HepG2 (cell line): ENCODE measurements around the gene WDR73. TPM values are rescaled to one million over a fixed set of nuclear protein-coding genes. Genes with fewer than 3 reads are reported as not detected.
A peak's percentile ranks its signal among the peaks of the same experiment; 100 is the strongest.

Source experiments
- CCDC6 ChIP-seq: sonication (generic); formaldehyde crosslinking; IDR thresholded peaks from 2 replicates; pipeline ENCODE4 v1.8.1; 2022; ENCODE audit warnings: mild to moderate bottlenecking, missing genetic modification reagents, moderate library complexity
- DNMT1 ChIP-seq: sonication (generic); formaldehyde crosslinking; IDR thresholded peaks from 2 replicates; pipeline ENCODE4 v1.5.1; 2020; ENCODE audit warnings: mild to moderate bottlenecking, missing genetic modification reagents
- FIP1L1 ChIP-seq: fragments of 200-400 bp; formaldehyde crosslinking; IDR thresholded peaks from 2 replicates; pipeline ENCODE4 v1.6.1; 2018; ENCODE audit warnings: low read depth, mild to moderate bottlenecking, low read length, moderate library complexity, borderline replicate concordance; ENCODE audit not compliant: insufficient read depth
- GFI1 ChIP-seq: sonication (generic); formaldehyde crosslinking; IDR thresholded peaks from 2 replicates; pipeline ENCODE4 v1.5.0; 2020; ENCODE audit warnings: missing genetic modification reagents, mild to moderate bottlenecking, borderline replicate concordance
- HNF4A ChIP-seq: sonication (generic); formaldehyde crosslinking; IDR thresholded peaks from 2 replicates; pipeline ENCODE4 v1.4.0; 2020; ENCODE audit warnings: missing genetic modification reagents
- ISL2 ChIP-seq: sonication (generic); formaldehyde crosslinking; IDR thresholded peaks from 2 replicates; pipeline ENCODE4 v1.5.0; 2020; ENCODE audit warnings: missing genetic modification reagents
- KLF9 ChIP-seq: IDR thresholded peaks from 2 replicates; pipeline ENCODE4 v1.6.1; 2016; ENCODE audit warnings: low read depth
- MLLT10 ChIP-seq: sonication (generic); formaldehyde crosslinking; IDR thresholded peaks from 2 replicates; pipeline ENCODE4 v1.4.0; 2020; ENCODE audit warnings: missing genetic modification reagents
- PHF8 ChIP-seq: sonication (generic); formaldehyde crosslinking; IDR thresholded peaks from 2 replicates; pipeline ENCODE4 v1.5.0; 2020; ENCODE audit warnings: missing genetic modification reagents
- SAFB2 ChIP-seq: sonication (generic); formaldehyde crosslinking; IDR thresholded peaks from 2 replicates; pipeline ENCODE4 v1.5.1; 2020; ENCODE audit warnings: missing genetic modification reagents, low read depth, mild to moderate bottlenecking, borderline replicate concordance
- SETDB1 ChIP-seq: sonication (generic); formaldehyde crosslinking; IDR thresholded peaks from 2 replicates; pipeline ENCODE4 v1.5.1; 2020; ENCODE audit warnings: missing genetic modification reagents, mild to moderate bottlenecking, borderline replicate concordance
- SP5 ChIP-seq: IDR thresholded peaks from 2 replicates; pipeline ENCODE4 v1.6.1; 2016; ENCODE audit warnings: low read depth, borderline replicate concordance
- U2AF2 ChIP-seq: fragments of 200-400 bp; formaldehyde crosslinking; IDR thresholded peaks from 2 replicates; pipeline ENCODE4 v1.6.1; 2017; ENCODE audit warnings: low read depth, mild to moderate bottlenecking, low read length
- WIZ ChIP-seq: sonication (generic); formaldehyde crosslinking; IDR thresholded peaks from 2 replicates; pipeline ENCODE4 v1.5.1; 2020; ENCODE audit warnings: mild to moderate bottlenecking, missing genetic modification reagents
- ZNF143 ChIP-seq: sonication (generic); formaldehyde crosslinking; IDR thresholded peaks from 2 replicates; pipeline ENCODE4 v1.4.0; 2020; ENCODE audit warnings: missing genetic modification reagents
- ZNF552 ChIP-seq: sonication (generic); formaldehyde crosslinking; IDR thresholded peaks from 2 replicates; pipeline ENCODE4 v1.9.0; 2022; ENCODE audit warnings: missing genetic modification reagents, mild to moderate bottlenecking, borderline replicate concordance
- ZNF777 ChIP-seq: sonication (generic); formaldehyde crosslinking; IDR thresholded peaks from 2 replicates; pipeline ENCODE4 v1.4.0; 2020; ENCODE audit warnings: missing genetic modification reagents
- polyA plus RNA-seq, 8 experiments: library from polyadenylated mRNA; depleted of rRNA in 3 of 8; stranded (reverse) in 7 of 8; unstranded in 1 of 8; fragments of >200 nt; fragmentation: Illumina TruSeq in 4 of 8; extraction: Trizol in 4 of 8; gene quantifications; 2 replicates each; pipeline versions ENCODE4 v1.2.1 to v1.2.3, GENCODE V29; 2011 to 2016; ENCODE audit warnings: low read depth in 4 of 8, missing spikeins in 1 of 8, mixed read lengths in 1 of 8; ENCODE audit not compliant: insufficient read depth in 1 of 8
- total RNA-seq, 5 experiments: library from RNA; depleted of rRNA; stranded (reverse); fragments of >200 nt; fragmentation: Illumina TruSeq; extraction: Trizol; gene quantifications; 2 replicates each; pipeline ENCODE4 v1.2.3, GENCODE V29; 2016; ENCODE audit warnings: low read depth in 1 of 5
- TF ChIP-seq, protein P1 (sequence below): sonication (generic); formaldehyde crosslinking; IDR thresholded peaks from 2 replicates; pipeline ENCODE4 v1.4.0; 2020; ENCODE audit warnings: missing genetic modification reagents
- TF ChIP-seq, protein P2 (sequence below): IDR thresholded peaks from 2 replicates; pipeline ENCODE4 v1.6.1; 2016; ENCODE audit warnings: missing biosample characterization, missing genetic modification reagents, low read depth
- TF ChIP-seq, protein P3 (sequence below): sonication (generic); formaldehyde crosslinking; IDR thresholded peaks from 2 replicates; pipeline ENCODE4 v1.4.0; 2020; ENCODE audit warnings: missing genetic modification reagents, borderline replicate concordance
- TF ChIP-seq, protein P4 (sequence below): sonication (generic); formaldehyde crosslinking; IDR thresholded peaks from 2 replicates; pipeline ENCODE4 v1.9.0; 2021; ENCODE audit warnings: missing genetic modification reagents, borderline replicate concordance

Gene WDR73
- total and polyA plus RNA-seq, 2 of the 13 experiments (the other 11 are each of a cell fraction or from before 2014, with no cell fraction given) = 20.0 to 35.5 TPM

DNA sequence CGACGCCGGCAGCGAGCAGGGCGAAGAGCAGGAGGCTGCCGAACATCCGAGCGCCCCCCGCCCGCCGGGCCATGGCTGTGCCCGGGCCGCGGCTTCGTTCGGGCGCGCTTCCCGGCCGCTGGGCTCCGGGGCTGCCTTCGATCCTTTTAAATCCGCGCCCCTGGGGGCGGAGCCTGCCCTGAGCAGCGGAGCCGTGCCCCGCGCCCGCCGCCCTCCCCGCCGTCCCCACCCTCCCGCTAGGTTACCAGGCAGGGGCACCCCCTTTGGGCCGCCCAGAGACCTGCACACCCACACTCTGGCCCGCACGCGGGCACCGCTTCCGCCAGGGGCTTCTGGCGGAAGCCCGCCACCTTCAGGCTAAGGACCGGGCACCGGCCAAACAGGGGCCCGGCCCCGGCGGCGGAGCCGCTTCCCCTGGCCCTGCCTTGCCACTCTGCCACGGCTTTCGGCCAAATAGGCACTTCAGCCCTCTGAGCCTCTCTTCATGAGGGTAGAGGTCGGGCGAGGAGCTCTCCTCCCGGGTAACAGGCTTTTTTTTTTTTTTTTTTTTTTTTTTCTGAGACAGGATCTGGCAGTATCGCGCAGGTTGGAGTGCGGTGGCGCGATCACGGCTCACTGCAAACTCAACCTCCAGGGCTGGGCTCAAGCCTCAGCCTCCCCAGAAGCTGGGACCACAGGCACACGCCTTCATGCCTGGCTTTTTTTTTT, 4.2 kb upstream of the WDR73 start, which contains the start of gene NMB (continued):
- TF ChIP-seq, protein P1, sequence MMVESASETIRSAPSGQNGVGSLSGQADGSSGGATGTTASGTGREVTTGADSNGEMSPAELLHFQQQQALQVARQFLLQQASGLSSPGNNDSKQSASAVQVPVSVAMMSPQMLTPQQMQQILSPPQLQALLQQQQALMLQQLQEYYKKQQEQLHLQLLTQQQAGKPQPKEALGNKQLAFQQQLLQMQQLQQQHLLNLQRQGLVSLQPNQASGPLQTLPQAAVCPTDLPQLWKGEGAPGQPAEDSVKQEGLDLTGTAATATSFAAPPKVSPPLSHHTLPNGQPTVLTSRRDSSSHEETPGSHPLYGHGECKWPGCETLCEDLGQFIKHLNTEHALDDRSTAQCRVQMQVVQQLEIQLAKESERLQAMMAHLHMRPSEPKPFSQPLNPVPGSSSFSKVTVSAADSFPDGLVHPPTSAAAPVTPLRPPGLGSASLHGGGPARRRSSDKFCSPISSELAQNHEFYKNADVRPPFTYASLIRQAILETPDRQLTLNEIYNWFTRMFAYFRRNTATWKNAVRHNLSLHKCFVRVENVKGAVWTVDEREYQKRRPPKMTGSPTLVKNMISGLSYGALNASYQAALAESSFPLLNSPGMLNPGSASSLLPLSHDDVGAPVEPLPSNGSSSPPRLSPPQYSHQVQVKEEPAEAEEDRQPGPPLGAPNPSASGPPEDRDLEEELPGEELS (CRISPR knock-in tag) = no peak; the same call in 1 of the 2 replicates
- no peak for TF ChIP-seq ZNF777 (CRISPR knock-in tag)
- TF ChIP-seq HNF4A (CRISPR knock-in tag) = no peak
- no peak for TF ChIP-seq ZNF143 (CRISPR knock-in tag)
- TF ChIP-seq CCDC6 = no peak
- TF ChIP-seq ZNF552 (CRISPR knock-in tag) = no peak
- no peak for TF ChIP-seq ISL2
- TF ChIP-seq KLF9 (CRISPR knock-in tag) = 0 out of 2 replicates have a peak, but pooled peaks have one; percentile 21
- peak; percentile 48; the same call in 1 of the 2 replicates for TF ChIP-seq PHF8 (CRISPR knock-in tag)
- TF ChIP-seq, protein P2, sequence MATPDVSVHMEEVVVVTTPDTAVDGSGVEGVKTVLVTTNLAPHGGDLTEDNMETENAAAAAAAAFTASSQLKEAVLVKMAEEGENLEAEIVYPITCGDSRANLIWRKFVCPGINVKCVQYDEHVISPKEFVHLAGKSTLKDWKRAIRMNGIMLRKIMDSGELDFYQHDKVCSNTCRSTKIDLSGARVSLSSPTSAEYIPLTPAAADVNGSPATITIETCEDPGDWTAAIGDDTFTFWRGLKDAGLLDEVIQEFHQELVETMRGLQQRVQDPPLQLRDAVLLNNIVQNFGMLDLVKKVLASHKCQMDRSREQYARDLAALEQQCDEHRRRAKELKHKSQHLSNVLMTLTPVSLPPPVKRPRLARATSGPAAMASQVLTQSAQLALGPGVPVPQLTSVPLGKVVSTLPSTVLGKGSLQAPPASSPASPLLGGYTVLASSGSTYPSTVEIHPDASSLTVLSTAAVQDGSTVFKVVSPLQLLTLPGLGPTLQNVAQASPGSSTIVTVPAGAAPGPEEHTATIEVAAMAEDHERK (CRISPR knock-in tag) = no peak
- no peak for TF ChIP-seq FIP1L1
- no peak for TF ChIP-seq U2AF2
- no peak for TF ChIP-seq MLLT10
- TF ChIP-seq SP5 = no peak
- TF ChIP-seq, protein P3, sequence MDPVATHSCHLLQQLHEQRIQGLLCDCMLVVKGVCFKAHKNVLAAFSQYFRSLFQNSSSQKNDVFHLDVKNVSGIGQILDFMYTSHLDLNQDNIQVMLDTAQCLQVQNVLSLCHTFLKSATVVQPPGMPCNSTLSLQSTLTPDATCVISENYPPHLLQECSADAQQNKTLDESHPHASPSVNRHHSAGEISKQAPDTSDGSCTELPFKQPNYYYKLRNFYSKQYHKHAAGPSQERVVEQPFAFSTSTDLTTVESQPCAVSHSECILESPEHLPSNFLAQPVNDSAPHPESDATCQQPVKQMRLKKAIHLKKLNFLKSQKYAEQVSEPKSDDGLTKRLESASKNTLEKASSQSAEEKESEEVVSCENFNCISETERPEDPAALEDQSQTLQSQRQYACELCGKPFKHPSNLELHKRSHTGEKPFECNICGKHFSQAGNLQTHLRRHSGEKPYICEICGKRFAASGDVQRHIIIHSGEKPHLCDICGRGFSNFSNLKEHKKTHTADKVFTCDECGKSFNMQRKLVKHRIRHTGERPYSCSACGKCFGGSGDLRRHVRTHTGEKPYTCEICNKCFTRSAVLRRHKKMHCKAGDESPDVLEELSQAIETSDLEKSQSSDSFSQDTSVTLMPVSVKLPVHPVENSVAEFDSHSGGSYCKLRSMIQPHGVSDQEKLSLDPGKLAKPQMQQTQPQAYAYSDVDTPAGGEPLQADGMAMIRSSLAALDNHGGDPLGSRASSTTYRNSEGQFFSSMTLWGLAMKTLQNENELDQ (CRISPR knock-in tag) = no peak
- no peak for TF ChIP-seq WIZ (CRISPR knock-in tag)
- TF ChIP-seq SAFB2 (CRISPR knock-in tag) = peak; percentile 75; the same call in 1 of the 2 replicates
- no peak for TF ChIP-seq DNMT1
- TF ChIP-seq SETDB1 (CRISPR knock-in tag) = no peak
- TF ChIP-seq, protein P4, sequence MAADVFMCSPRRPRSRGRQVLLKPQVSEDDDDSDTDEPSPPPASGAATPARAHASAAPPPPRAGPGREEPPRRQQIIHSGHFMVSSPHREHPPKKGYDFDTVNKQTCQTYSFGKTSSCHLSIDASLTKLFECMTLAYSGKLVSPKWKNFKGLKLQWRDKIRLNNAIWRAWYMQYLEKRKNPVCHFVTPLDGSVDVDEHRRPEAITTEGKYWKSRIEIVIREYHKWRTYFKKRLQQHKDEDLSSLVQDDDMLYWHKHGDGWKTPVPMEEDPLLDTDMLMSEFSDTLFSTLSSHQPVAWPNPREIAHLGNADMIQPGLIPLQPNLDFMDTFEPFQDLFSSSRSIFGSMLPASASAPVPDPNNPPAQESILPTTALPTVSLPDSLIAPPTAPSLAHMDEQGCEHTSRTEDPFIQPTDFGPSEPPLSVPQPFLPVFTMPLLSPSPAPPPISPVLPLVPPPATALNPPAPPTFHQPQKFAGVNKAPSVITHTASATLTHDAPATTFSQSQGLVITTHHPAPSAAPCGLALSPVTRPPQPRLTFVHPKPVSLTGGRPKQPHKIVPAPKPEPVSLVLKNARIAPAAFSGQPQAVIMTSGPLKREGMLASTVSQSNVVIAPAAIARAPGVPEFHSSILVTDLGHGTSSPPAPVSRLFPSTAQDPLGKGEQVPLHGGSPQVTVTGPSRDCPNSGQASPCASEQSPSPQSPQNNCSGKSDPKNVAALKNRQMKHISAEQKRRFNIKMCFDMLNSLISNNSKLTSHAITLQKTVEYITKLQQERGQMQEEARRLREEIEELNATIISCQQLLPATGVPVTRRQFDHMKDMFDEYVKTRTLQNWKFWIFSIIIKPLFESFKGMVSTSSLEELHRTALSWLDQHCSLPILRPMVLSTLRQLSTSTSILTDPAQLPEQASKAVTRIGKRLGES (CRISPR knock-in tag) = no peak
- TF ChIP-seq GFI1 (CRISPR knock-in tag) = no peak
